NCI-H1105 (cell line): ENCODE measurements around the gene GLDN.
"Not testable (repeated sequence)": the region's sequence is repeated elsewhere in the genome, so short reads cannot be mapped to it uniquely, and the experiment has no call there.

Experiments used
- DNase-seq: peaks from one replicate; lab custom pipeline; 2025; lab: John Stamatoyannopoulos, UW

GLDN gene

DNA sequence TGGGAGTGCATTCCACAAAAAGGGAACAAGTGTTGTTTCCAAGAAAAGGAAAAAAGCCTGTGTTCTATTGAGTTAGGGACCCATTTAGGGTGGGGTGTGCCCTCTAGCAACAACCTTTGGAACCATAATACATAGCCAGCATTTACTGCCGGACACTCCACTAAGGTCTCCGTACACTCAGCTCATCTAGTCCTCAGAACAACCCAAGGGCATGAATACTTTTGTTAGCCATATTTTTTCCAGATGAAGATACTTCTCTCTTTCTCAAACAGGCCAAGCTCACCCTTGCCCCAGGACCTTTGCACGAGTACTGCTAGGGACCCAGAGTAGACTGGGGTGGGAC is 46.2 kb downstream of the GLDN start:
- no peak for DNase-seq

DNA sequence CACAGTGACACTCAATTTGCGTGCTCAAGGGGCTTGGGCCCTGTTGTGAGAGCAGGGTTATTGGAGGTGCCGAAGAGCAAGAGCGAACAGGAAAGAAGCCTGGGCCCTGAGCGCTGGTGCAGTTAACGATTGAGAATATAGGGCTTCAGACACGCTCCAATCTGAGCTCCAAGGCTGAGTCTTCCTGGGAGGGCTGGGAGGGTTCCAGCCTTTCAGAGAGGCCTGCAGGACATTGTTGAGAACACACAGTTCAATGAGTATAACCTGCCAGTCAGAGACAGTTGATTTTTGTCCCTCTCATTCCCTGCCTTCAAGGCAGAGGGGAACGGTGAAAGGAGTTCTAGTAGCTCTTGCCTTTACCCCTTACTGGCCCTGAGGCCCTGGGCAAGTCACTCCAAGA is 47.3 kb downstream of the GLDN start:
- DNase-seq = no peak

DNA sequence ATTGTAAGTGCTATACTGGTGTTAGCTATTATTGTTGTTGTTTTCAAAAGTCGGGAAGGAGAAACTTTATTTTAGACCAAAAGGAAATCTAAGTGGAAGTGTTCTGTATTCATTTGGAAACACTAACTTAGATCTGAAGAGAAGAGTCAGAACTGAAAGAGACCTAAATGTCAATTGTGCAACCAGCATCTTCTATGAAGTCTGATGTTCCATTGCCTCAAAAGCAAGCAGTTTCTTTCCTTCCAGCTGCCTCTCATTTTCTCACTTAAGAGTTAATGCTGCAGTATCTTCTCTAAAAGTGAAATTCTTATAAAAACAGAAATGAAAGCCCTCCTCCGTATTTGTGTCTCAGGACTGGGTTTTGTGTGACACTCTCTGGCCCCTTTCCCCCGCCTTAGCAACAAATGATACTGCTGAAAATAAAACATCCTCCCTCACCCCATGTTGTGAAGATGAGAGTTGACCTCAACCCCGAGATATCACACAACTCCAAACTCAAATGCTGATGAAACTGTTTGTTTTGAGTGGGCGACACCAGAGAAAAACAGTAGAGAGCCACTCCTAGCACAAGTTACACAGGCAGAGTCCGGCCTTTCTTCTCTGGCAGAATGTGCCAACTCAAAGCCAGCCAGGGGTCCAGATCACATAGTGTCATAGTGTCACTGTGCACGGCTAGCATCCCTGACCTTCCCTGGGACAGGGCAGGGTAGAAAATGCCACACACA is 48.9 kb downstream of the GLDN start:
- DNase-seq = no peak

DNA sequence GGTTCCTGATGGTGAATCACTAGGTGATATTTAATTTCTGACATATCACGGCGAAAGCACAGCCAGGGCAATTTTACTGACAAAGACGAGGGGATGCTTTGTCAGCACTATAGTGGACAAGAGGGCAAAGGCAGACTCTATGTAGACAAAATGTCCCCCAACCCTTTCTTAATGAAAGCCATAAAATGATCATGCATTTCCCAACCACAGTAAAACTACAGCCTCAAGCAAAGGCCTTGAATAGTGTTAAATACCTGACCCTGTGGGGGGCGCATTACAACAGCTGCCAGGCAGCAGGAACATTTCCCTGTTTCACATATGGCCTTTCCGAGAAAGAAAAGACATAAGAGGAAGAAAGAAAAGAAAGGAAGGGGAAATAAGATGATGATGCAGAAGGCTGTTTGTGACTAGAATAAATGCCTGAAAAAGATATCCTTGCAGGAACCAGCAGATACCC is 49.5 kb downstream of the GLDN start:
- no peak for DNase-seq

DNA sequence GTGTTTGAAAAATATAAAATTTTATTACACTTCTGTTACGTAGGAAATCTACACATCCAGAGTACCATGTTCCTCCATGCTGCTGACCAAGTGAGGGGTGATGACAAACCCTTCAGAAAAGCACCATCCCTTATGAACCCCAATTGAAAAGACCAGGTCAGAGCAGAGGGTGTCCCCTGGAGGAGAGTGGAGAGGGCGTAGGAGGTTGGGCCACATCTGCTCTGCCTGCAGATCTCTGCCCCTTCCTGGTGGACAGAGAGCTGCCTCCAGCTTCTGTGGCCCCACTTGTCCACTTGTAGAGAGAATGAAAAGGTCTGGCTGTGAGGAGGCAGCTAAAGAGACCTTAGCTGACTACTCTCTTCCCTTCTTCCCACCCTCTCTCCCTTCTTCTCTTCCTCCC is 55.5 kb downstream of the GLDN start:
- DNase-seq = no peak

DNA sequence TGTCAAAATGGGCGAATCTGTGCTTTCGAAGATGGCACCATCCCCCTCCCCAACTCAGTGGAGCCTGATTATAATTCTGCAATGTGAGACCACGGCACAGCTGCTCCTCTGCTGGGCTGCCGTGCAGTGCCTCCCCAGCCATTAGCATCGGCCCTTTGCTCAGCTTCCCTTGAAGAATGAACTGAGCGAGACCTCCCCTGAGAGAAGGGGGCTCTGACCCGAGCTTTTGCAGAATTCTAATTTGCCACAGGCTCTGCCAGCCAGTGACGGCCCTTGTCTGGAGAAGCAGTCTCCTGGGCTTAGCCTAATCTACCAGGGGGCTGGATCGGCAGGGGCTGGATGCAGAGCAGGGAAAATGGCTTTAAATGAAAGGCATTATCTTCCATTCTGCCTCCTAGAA is 57.2 kb downstream of the GLDN start:
- no peak for DNase-seq

DNA sequence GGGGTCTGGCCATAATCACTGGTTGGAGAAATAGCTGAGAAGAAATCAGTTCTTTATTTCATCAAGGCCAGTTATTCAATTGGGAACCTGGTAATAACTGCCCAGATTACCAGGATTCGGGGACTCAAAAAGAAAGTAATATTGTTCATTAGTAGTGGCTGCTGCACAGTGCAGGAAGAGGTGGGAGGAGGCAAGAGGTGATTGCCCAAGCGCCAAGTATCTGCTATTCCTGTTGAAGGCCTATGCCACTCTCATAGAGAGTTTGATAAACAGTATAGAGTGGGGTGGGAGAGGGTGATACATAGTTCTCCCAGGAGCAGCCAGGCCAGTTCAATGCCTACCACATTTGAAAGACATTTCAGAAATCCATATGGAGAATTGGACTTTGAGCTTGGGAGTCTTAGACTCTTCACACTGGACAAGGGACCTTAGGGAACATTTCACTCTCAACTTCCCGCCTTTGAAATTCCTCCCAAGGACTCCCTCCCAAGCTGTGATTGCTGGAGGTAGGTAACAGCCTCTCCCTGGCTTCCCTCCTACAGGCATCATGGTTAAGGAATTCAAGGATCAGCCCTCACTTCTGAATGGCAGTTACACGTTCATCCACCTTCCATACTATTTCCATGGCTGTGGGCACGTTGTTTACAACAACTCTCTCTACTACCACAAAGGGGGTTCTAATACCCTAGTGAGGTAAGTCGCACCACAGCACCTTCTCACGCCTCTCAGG is 59.8 kb downstream of the GLDN start:
- no peak for DNase-seq

DNA sequence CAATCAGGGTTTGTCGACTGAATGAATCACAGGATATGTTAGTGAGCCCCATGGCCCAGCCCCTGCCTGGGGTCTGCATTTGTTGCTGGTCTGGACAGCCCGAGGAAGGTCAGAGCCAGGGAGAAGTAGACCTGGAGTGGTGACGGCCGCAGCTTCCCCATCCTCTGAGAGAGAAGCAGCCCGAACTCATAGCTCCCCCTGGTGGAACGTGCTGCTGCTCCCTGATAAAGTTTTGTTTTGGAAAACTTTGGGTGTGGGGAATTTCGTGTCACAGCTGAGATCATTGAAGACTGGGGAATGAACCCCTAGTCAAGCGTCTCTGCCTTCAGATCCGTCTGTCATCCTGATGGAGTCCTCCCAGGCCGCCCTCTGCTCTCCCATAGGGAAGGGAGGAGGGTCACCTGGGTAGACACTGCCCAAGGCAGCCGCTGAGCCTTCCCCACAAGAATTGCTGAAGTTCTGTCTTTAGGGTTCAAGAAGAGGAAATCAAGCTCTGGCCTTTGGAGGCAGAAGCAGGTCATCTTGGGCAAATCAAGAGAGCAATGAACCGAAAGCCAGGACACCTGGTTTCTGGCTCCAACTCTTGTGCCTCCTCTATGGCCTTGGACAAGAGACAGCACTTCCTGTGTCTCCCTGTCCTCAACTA is 60.5 kb downstream of the GLDN start:
- DNase-seq = no peak

DNA sequence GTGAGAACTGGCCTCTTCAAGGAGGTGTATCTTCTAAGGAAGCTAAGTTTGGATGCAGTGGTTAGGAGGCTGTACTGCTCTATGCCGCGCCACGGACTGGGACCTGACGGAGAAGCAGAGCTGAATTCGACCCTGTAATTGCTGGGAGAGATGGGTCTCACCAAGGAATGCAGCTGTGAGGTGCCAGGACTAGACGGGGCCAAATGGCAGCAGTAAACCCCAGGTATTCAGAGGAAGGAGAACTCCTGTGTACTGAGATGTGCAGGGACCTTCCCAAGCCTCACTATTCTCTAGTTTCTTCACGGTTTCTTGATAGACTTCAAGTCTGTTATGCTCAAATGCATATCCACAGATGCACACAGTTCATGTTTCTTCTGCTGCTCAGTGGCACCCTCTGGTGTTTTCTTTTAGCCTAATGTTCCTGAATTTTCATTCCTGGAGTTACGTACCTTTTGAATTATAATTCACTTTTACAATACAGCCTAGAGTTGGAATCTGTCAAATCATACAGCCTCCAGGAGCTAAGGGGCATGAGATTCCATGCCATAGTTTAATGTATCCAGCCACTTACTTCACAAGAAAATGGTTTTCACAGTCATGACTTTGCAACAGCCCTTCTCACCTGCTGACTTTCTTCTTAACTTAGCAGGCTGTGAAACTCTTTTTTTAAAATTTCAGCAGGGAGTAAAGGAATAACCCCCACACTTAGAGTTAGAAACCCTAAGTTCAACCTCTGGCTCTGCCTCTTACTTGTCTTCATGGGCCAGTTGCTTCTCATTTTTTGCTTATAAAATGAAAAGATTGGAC is 61.8 kb downstream of the GLDN start:
- no peak for DNase-seq

DNA sequence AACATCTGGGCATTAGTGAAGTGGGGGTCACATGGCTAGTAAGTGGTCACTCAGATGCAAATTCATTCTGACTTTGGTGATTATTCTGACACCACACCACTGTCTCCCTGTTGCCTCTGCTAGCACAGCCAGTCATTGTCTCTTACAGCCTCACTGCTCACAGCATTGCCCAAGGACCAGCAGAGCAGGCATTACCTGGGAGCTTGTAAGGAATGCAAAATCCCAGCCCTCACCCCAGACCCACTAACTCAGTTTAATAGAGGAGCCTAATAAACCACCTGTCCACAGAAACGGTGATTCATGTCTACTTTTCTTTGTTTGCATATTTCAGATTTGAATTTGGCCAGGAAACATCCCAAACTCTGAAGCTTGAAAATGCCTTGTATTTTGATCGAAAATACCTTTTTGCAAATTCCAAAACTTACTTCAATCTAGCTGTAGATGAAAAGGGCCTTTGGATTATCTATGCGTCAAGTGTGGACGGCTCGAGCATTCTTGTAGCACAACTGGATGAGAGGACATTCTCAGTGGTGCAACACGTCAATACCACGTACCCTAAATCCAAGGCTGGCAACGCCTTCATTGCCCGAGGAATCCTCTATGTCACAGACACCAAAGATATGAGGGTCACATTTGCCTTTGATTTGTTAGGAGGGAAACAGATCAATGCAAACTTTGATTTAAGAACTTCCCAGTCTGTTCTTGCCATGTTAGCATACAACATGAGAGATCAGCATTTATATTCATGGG is 62.7 kb downstream of the GLDN start:
- DNase-seq = no peak

DNA sequence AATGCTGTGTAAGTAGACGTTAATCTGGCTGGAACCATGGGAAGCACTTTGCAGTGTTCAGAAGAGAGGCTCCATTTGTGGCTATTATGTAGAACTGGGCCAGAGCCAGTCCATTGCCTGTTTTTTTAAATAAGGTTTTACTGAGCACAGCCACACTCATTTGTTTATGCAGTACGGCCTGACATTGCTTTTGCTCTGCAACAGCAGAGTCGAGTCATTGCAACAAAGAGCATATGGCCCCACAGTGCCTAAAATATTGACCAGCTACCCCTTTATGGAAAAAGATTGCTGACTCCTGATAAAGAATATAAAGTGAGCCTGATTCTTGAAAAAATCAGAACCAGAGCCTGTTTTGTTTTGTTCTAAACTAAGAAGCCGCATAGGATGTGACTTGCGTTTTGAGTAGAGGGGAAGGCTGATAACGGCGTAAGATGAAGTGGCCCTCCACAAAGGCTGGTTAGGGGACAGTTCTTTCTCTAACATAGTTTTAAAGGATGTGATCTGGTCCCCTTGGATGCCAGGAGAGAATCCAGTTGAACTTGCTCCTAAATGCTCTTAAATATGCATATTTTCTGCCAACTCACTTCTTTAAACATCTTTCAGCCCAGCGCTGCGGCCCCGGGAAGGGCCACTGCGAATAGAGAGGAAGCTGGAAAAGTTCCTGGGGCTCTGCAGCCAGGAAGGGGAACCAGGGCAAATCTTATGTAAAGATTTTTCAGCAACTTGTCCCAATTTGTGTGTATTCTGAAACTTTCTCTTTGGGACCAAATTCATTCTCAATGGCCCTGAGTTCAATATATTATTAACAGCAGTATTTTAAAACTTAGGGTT is 64.5 kb downstream of the GLDN start:
- DNase-seq = no peak

DNA sequence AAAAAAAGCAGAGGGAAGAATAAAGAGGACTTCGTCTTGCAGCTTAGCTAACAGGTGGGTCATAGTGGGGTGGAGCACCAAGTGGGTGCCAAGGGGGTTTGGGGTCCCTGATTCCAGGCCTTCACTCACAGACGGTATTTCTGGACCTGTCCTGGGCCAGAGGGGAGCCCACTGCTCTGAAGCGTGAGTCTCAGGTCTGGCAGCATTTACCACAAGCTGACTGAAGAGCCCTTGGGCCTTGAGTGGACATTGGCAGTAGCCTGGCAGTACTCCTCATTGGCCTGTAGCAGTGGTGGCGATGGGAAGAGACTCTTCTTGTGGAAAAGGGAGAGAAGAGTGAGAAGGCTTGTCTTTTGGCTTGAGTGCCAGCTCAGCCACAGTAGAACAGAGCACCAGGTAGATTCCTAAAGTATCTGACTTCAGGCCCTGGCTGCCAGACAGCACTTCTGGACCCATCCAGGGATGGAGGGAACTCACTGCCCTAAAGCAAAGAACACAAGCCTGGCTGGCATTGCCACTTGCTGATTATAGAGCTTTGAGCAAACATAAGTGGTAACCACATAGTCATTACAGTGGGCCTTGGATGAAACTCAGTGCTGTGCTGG is 72.9 kb downstream of the GLDN start:
- no peak for DNase-seq

DNA sequence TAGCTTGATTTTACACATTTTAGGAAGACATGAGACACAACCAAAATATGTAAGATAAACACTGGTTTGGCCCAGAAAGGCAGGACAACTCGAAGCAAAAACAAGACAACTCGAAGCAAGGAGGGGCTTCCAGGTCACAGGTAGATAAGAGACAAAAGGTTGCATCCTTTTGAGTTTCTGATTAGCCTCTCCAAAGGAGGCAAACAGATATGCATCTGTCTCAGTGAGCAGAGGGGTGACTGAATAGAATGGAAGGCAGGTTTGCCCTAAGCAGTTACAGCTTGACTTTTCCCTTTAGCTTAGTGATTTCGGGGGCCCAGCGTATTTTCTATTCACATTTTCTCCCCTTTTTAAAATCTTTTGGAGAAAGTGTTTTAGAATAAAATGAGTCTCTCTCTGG is 74.7 kb downstream of the GLDN start:
- DNase-seq = no peak

DNA sequence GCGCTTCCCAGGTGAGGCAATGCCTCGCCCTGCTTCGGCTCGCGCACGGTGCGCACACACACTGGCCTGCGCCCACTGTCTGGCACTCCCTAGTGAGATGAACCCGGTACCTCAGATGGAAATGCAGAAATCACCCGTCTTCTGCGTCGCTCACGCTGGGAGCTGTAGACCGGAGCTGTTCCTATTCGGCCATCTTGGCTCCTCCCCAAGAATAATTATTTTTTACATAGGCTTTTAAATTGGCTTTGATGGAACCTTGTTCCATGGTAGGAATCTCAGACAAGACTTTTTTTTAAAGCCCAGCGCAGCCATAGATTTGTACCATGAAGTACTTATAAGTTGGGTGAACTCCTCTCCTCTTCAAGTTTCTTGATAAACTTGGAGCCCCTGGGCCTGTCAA is 81.6 kb downstream of the GLDN start:
- not testable (repeated sequence) for DNase-seq

DNA sequence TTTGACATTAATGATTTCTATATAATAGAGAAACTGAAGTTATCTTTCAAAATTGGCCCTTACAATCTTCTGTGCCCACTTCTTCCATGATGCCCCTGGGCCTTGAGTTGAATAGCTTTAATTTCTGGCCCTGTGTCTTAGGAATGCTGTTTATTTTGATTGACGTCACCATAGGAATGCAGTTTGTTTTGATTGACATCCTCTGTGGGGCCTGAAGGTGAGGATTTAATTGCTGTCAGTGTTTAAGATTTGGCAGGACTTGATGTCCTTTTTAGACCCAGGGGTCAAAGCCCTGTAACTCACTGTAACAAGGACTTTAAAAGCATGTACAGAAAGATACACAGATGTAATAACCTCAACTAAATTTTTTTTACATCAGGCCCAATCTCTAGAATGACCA is 83.3 kb downstream of the GLDN start:
- no peak for DNase-seq

DNA sequence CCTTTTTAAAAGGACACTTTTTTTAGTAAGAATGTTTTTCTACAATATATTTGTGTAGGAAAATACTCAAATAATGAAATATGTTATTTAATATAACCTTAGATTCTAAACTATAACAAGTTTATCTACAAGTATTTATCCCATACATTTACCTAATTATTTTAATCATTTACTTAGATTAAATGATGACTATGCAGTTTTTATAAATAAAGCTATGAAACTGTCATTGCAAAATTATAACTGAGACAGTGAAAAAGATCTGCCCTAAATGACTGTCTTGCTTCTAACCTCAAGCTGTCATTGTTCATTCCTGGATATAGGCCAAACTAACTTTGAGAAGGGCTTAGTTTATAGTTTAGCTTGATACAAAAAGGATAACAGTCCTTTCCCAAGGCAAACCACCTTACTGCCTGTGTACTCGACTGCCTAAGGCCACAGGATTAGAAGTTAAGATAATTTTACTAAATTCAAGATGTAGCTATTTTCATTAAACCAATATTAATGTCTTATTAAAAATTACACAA is 84.1 kb downstream of the GLDN start:
- no peak for DNase-seq

DNA sequence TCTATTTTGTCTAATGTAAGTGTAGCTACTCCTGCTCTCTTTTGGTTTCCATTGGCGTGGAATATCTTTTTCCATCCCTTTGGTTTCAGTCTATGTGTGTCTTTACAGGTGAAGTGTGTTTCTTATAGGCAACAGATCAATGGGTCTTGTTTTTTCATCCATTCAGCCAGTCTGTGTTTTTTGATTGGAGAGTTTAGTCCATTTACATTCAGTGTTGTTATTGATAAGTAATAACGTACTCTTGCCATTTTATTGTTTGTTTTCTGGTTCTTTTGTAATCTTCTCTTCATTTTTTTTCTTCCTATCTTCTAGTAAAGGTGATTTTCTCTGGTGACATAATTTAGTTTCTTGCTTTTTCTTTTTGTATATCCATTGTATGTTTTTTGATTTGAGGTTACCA is 97.1 kb downstream of the GLDN start:
- DNase-seq = no peak

DNA sequence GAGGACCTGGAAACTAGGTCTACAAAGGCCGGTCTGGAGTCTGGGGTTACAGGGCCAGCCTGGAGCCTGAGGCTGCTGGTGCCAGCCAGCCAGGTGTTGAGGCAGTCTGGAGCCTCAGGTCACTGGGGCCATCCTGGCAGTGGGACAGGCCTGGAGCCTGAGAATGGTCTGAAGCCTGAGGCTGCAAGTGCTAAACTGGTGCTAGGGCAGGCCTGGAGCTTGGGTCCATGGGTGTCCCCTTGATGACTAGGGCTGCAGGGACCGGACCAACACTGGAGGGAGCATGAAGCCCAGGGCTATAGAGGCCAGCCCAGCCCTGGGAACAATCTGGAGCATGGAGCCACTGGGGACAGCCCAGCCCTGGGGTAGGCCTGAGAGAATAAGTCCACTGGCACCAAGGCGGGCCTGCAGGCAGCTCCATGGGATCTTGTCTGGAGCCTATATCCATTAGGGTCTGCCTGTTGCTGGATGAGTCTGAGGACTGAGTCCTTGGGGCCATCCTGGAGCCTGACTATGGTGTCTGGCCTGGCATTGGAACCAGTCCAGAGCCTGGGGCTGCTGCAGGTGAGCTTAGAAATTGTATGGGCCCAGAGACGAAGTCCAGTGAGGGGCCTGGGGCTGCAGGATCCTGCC is 101.9 kb downstream of the GLDN start:
- DNase-seq = no peak

DNA sequence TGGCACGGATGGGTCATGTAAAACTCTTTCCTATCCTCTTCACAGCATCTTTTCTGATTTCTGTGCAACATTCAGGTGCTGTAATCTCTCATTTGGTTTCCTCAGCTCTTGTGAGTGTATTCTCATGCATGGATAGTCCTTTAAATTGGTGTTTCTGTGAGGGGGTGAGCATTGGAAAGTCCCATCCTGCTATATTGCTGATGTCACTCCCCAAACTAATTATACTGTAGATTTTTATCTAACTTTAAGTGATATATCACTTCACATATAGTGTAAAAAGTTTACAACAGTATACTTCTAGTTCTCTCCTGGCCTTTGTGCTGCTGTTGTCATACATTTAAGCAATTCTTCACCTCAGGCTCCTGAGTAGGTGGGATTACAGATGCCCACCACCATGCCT is 102.7 kb downstream of the GLDN start:
- DNase-seq = no peak

DNA sequence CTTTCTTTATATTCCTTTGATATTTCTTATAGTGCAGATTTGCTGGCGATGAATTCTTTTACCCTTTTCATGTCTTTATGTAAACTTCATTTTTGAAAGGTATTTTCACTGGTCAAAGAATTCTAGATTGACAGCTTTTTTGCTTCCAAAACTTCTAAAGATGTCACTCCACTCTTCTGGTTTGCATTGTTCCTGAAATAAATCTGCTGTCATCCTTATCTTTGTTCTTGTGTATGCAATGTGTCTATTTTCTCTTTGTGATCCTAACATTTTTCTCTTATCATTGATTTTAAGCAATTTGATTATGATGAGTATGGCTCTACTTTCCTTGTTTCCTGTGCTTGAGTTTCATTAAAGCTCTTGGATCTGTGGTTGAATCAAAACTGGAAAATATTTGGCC is 103.4 kb downstream of the GLDN start:
- DNase-seq = no peak
